Measurements from ENCODE around the gene SLC35D3. TPM values are rescaled to one million over a fixed set of nuclear protein-coding genes. Genes with fewer than 3 reads are reported as not detected.
"Not testable (repeated sequence)": the region's sequence is repeated elsewhere in the genome, so short reads cannot be mapped to it uniquely, and the experiment has no call there.

SLC35D3 gene
- total RNA-seq, 4 donors from 2014 or later = not detected

- DNase-seq (ENCODE audit: low spot score in 2 of 2) = no peak
- H3K4me1 ChIP-seq = peaks cover 0 to 6% (median 0%) of the 10 kb centered on the region in 4 donors
- WGBS, 2 donors = 88 to 91% methylated on average over 6 of the region's 6 CpGs
- peaks cover 0 to 3% of the 10 kb centered on the region in 2 donors for H3K27me3 ChIP-seq
- no peak overlapping the region for H3K27ac ChIP-seq
- no peaks in the 10 kb centered on the region for H3K9me3 ChIP-seq
- TF ChIP-seq CTCF (IDR thresholded peaks at IDR 0.05) (no peak), POLR2A (IDR thresholded peaks at IDR 0.05) (no peak), EP300 (IDR thresholded peaks at IDR 0.05) (no peak)
- no peaks in the 10 kb centered on the region for H3K36me3 ChIP-seq
- no peak overlapping the region for H3K4me3 ChIP-seq
These were observed 49.5 kb downstream of the SLC35D3 start for GRCh38 chr6:136971609-136972008.

- not testable (repeated sequence) for H3K27me3 ChIP-seq; H3K4me3 ChIP-seq; H3K36me3 ChIP-seq; H3K9me3 ChIP-seq; H3K27ac ChIP-seq; DNase-seq (ENCODE audit: low spot score in 2 of 2); H3K4me1 ChIP-seq
- WGBS, 2 donors = 87 to 96% methylated on average over 8 of the region's 8 CpGs
These were observed 51.7 kb downstream of the SLC35D3 start for GRCh38 chr6:136973781-136974180.

Small RNA genes within 50 kb of the gene (small RNA-seq; reads per million reads assigned to genes)
- not detected for gene RF00019
- gene RPL35AP3 = not detected

Other genes starting within 250 kb of the SLC35D3 start
- gene MAP3K5, start 129.8 kb upstream of the SLC35D3 start, total RNA-seq = 10 to 100 TPM; 26.9 to 64.5 (median 34.0) TPM
- gene PEX7, start 99.7 kb upstream of the SLC35D3 start, total RNA-seq = 10 to 100 TPM in 1 of 4 donors, 1 to 10 TPM in 3; 5.0 to 10.7 (median 8.8) TPM
- gene IL20RA, start 122.7 kb downstream of the SLC35D3 start, total RNA-seq = 1 to 10 TPM in 3 of 4 donors, under 1 TPM in 1; 0.60 to 6.3 (median 2.8) TPM